ENCODE data around the gene CES5A.
"Not testable (repeated sequence)": the region's sequence is repeated elsewhere in the genome, so short reads cannot be mapped to it uniquely, and the experiment has no call there.

CES5A gene

GRCh38 chr16:55875273-55875672, at the start of gene CES5A:
CES5A (minus strand) TSS chr16:55875373; CDS start chr16:55875221, 152 bp downstream.
- DNase-seq (ENCODE audit: low read depth), result no peak

DNA sequence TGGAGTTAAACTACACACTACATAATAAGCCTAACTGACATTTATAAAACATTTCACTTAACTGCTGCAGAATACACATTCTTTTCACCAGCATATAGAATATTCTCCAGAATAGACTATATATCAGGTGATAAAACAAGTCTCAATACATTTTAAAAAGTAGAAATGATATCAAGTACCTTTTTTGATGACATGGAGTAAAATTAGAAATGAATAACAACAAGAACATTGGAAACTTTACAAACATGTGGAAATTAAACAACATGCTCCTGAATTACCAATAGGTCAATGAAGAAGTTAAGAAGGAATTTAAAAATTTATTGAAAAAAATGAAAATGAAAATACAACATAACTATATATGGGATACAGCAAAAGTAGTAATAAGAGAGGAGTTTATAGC, 47.5 kb upstream of the CES5A start:
- no peak for DNase-seq (ENCODE audit: low read depth)

- DNase-seq (ENCODE audit: low read depth), result no peak
These were observed 42.4 kb upstream of the CES5A start for GRCh38 chr16:55917373-55918160.

DNA sequence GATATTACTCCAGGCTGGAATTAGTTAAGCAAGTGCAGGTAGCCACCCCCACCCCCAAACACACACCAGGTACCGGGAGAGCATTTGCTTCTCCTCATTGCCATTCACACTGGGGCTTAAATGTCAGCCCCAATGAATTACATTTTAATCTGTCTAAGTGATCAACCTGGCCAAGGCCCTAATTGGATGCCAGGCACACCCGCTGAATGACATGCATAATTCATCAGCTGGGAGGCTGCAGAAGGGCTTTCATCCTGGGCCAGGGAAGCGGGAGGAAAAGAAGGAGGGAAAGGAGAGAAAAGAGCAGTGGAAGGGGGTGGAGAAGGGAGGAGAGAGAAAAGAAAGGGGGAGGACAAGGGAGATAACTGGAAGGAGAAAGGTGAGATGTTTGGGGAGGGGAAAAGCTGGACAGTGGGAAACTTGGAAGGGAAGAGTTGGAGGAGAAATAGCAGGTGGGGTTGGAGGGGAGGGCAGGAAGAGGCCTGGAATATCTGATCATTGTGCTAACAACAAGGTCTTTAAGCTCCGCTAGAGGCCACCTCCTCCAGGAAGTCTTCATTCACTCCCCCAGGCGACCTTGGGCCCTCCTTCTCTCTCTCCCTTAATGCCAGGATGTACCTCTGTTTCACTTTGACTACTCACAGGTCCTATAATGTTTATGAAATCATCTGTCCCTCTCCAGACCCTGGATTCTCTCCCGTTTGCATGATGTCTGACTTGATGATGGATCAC, 40.1 kb upstream of the CES5A start:
- DNase-seq (ENCODE audit: low read depth), result no peak

DNA sequence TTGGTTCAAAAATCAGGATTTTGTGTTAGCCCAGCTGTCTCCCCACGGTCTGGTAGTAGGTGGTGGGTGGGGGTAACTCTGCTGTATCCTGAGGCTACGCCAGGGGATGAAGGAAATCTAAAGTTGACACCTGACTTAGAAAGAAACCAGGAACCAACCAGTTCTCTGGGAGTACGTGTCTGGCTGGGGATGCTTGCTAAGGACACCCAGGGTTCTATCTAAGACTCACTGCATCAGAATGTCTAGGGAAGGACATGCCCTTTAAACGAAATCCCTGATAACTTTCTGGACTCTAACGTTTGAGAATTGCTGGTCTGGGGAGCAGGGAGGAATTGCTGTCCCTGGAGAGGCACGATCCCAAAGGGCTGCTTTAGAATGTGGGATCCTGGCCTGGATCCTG, 39.2 kb upstream of the CES5A start:
- DNase-seq (ENCODE audit: low read depth), result no peak

- DNase-seq (ENCODE audit: low read depth), result no peak
These were observed 38.5 kb upstream of the CES5A start for GRCh38 chr16:55913716-55914115.

- DNase-seq (ENCODE audit: low read depth), result not testable (repeated sequence)
These were observed 37.9 kb upstream of the CES5A start for GRCh38 chr16:55913121-55913520.

DNA sequence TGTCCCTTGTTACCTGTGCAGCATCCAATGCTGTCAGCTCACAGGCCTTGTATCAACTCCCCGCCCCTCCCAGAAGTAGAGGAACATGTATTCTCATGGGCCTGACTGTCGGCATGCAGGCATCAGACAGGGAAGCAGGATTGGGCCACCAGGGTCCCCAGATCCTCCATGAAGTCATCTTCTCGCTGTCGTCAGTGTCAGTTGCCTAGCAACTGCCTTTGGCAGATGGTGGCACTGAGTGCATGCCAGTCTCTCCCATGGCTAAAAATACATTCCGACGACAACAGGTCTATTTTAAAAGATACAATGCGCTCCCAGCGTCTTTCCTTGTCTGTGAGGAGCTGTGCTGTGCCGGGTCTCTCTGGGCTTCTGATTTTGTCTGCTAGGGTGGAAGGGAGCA, 36.8 kb upstream of the CES5A start:
- DNase-seq (ENCODE audit: low read depth), result no peak

GRCh38 chr16:55911616-55912015, 36.4 kb upstream of the CES5A start:
- no peak for DNase-seq (ENCODE audit: low read depth)

- DNase-seq (ENCODE audit: low read depth), result no peak
These were observed 34.7 kb upstream of the CES5A start for GRCh38 chr16:55909876-55910275.

- DNase-seq (ENCODE audit: low read depth), result no peak
These were observed 33.5 kb upstream of the CES5A start for GRCh38 chr16:55908641-55909040.

- no peak for DNase-seq (ENCODE audit: low read depth)
These were observed 32.5 kb upstream of the CES5A start for GRCh38 chr16:55907661-55908060.

DNA sequence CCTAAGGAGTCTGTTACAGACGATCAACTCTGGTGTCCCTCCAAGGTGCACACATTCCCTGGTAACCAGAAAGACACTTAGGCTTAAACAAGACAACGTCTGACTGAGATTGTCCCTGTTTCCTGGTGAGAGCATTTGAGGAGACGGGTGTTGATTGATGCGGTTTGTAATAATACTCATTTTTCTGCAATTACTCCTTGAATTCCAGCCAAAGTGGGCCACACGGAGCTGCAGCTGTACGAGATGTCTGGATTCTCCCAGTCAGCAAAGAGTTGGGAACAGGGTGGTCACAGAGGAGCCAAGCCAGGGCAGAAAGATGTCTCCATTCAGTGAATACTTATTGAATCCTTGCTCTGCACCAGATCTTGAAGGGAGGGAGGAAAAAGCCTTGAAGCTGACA, 30.9 kb upstream of the CES5A start:
- no peak for DNase-seq (ENCODE audit: low read depth)

GRCh38 chr16:55905651-55906050, 30.5 kb upstream of the CES5A start:
- no peak for DNase-seq (ENCODE audit: low read depth)

DNA sequence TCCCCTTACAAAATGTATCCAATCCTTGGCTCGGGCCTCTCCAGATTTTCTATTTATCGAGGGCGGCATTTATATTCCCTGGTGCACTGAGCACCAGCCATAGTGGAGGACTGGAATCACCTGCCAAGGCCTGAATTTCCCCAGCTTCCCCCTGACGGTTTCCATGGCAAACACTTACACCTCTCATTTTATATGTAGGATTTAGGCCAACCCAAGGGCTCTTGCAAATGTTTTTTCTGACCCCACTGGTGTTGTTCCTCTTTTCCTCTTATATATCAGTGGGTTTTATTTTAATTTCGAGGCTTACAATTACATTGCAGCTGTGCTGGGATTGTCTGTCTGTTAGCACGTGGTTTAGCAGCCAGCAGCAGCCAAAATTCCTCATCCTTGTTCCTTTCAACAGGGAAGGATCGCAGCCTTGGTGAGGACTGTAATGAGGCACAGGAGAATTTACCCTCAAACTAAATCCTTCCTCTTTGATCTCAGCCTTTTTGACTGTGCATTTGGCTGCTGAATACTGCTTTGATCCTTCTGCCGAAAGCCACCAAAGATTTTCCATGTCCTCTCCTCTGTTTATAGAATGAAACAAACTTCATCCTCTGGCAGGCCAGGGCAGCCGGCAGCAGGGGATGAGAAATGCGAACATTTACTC, 26.5 kb upstream of the CES5A start:
- no peak for DNase-seq (ENCODE audit: low read depth)

- no peak for DNase-seq (ENCODE audit: low read depth)
These were observed 25.6 kb upstream of the CES5A start for GRCh38 chr16:55900616-55901393.

- no peak for DNase-seq (ENCODE audit: low read depth)
These were observed 24.7 kb upstream of the CES5A start for GRCh38 chr16:55899857-55900256.

DNA sequence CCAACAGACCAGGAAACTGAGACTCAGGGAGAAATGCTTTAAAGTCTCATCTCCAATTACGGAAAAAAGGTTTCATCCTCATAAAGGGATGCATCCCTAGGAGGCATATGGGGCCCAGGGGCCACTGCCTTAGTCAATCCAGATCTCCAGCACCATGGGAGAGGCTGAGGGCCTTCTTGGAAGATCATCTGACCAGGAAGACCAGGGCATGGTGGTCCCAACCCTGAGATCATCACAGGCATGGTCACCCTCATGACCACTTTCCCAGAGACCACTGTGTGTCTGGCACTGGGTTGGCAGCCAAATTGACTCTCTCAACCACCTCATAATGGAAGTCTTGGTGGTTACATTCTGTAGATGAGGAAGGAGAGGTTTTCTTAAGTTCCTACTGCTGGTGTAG, 23.4 kb upstream of the CES5A start:
- DNase-seq (ENCODE audit: low read depth), result no peak

DNA sequence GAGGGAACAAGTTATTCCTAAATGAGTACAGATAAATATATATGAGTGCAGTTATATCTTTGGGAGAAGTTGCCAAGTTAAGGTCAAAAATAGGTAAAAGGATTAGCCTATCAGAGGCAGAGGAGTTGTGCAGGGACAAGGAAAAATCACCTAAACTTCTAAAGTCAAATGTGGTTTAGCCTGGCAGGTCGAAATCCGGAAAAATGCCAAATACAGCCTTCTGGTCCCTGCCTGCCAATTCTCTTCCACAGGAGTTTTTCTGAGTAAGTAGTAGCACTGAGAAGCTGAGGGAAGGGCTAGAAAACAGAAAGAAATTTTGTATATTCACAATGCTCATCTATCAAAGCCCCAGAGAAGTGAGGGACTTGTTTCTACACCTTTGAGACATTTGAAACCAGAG, 17.6 kb upstream of the CES5A start:
- DNase-seq (ENCODE audit: low read depth), result no peak

GRCh38 chr16:55889518-55889917, 14.3 kb upstream of the CES5A start:
- no peak for DNase-seq (ENCODE audit: low read depth)

DNA sequence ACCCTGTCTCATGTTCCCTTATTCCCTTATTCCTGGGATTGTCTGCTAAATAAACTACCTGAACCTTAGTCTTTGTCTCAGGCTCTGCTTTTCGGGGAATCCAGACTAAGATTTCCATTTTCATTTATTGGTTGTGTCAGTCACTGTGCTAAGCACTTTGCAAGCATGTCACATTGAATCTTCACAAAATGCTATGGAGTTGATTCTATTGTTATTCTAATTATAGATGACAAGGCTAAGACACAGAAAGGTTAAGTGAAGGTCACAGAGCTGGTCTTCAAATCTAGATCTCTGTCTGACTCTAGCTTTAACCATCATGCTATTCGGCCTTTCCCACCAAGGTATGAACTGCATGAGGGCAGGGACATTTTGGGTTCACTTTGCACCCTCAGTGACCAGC, 13.4 kb upstream of the CES5A start:
- DNase-seq (ENCODE audit: low read depth), result no peak

GRCh38 chr16:55876854-55877253, 1.7 kb upstream of the CES5A start:
- DNase-seq (ENCODE audit: low read depth), result no peak

Measured in stimulated activated CD8-positive, alpha-beta memory T cell treated with anti-CD3 and anti-CD28 coated beads, Interleukin-12 subunit alpha, Interleukin-12 subunit beta, amount 100 ng/mL, for 1 hour (primary cell).